ENCODE measurements around the gene DUSP3. TPM values are rescaled to one million over a fixed set of nuclear protein-coding genes. Genes with fewer than 3 reads are reported as not detected.

The DUSP3 gene
- total and polyA plus RNA-seq, 2 of the 13 experiments (the other 11 are each of a cell fraction or from before 2014, with no cell fraction given), result 60.0 to 71.5 TPM

GRCh38 chr17:43772877-43773648 lies 5.7 kb downstream of the DUSP3 start (continued):
- TF ChIP-seq, protein P1, sequence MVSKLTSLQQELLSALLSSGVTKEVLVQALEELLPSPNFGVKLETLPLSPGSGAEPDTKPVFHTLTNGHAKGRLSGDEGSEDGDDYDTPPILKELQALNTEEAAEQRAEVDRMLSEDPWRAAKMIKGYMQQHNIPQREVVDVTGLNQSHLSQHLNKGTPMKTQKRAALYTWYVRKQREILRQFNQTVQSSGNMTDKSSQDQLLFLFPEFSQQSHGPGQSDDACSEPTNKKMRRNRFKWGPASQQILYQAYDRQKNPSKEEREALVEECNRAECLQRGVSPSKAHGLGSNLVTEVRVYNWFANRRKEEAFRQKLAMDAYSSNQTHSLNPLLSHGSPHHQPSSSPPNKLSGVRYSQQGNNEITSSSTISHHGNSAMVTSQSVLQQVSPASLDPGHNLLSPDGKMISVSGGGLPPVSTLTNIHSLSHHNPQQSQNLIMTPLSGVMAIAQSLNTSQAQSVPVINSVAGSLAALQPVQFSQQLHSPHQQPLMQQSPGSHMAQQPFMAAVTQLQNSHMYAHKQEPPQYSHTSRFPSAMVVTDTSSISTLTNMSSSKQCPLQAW (CRISPR knock-in tag; IDR thresholded peaks at IDR 0.05), result no peak
- TF ChIP-seq ZNF609 (CRISPR knock-in tag; IDR thresholded peaks at IDR 0.05; ENCODE audit: borderline replicate concordance) (0 out of 2 replicates have a peak, but pooled peaks have one; percentile 19), KAT7 (CRISPR knock-in tag; IDR thresholded peaks at IDR 0.05; ENCODE audit: borderline replicate concordance) (no peak), CCAR2 (optimal IDR thresholded peaks at IDR 0.05; ENCODE audit: low read depth, low read length) (no peak), ZNF784 (CRISPR knock-in tag; IDR thresholded peaks at IDR 0.05; ENCODE audit: borderline replicate concordance) (no peak), ZNF549 (CRISPR knock-in tag; IDR thresholded peaks at IDR 0.05) (no peak), SIX1 (CRISPR knock-in tag; IDR thresholded peaks at IDR 0.05; ENCODE audit: borderline replicate concordance) (no peak), ZNF230 (CRISPR knock-in tag; IDR thresholded peaks at IDR 0.05) (0 out of 2 replicates have a peak, but pooled peaks have one; percentile 18), RNF2 (conservative IDR thresholded peaks at IDR 0.05; ENCODE audit: low read depth) (no peak), GATAD2A (CRISPR knock-in tag; IDR thresholded peaks at IDR 0.05) (0 out of 2 replicates have a peak, but pooled peaks have one; percentile 11), EZH2 (conservative IDR thresholded peaks at IDR 0.05; ENCODE audit: low read depth, low read length) (no peak), NKX3-1 (CRISPR knock-in tag; IDR thresholded peaks at IDR 0.05) (no peak), MZF1 (CRISPR knock-in tag; IDR thresholded peaks at IDR 0.05; ENCODE audit: borderline replicate concordance) (no peak), GABPA (IDR thresholded peaks at IDR 0.05; ENCODE audit: low read depth, low read length) (no peak), GABPA (CRISPR knock-in tag; IDR thresholded peaks at IDR 0.05; ENCODE audit: low read depth) (no peak)
- TF ChIP-seq, protein P2, sequence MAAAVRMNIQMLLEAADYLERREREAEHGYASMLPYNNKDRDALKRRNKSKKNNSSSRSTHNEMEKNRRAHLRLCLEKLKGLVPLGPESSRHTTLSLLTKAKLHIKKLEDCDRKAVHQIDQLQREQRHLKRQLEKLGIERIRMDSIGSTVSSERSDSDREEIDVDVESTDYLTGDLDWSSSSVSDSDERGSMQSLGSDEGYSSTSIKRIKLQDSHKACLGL (CRISPR knock-in tag; IDR thresholded peaks at IDR 0.05), result no peak
- TF ChIP-seq, protein P3, sequence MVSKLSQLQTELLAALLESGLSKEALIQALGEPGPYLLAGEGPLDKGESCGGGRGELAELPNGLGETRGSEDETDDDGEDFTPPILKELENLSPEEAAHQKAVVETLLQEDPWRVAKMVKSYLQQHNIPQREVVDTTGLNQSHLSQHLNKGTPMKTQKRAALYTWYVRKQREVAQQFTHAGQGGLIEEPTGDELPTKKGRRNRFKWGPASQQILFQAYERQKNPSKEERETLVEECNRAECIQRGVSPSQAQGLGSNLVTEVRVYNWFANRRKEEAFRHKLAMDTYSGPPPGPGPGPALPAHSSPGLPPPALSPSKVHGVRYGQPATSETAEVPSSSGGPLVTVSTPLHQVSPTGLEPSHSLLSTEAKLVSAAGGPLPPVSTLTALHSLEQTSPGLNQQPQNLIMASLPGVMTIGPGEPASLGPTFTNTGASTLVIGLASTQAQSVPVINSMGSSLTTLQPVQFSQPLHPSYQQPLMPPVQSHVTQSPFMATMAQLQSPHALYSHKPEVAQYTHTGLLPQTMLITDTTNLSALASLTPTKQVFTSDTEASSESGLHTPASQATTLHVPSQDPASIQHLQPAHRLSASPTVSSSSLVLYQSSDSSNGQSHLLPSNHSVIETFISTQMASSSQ (IDR thresholded peaks at IDR 0.05; ENCODE audit: low read depth), result 0 out of 2 replicates have a peak, but pooled peaks have one; percentile 43
- TF ChIP-seq, protein P3 (CRISPR knock-in tag; IDR thresholded peaks at IDR 0.05; ENCODE audit: borderline replicate concordance), result no peak
